Fibroblast of lung (primary cell): ENCODE measurements around the gene ENTPD6.

ENCODE experiments used
- EZH2 ChIP-seq: IDR thresholded peaks from 2 replicates; pipeline ENCODE4 v1.5.1; 2012; ENCODE audit warnings: low read length, control low read depth, mild to moderate bottlenecking; ENCODE audit errors: missing control alignments
- TF ChIP-seq, protein P1 (sequence below), 2 donors: IDR thresholded peaks in 1 of 2; conservative IDR thresholded peaks in 1 of 2; 1 replicate in 1 of 2; 2 replicates in 1 of 2; pipeline ENCODE4 v1.5.1; 2011 to 2012; ENCODE audit warnings: low read length in 2 of 2, control low read depth in 1 of 2, inconsistent platforms in 1 of 2, low read depth in 1 of 2, mild to moderate bottlenecking in 1 of 2

GRCh38 chr20:25160467-25160866 lies 35.0 kb upstream of the ENTPD6 start:
- TF ChIP-seq, protein P1, sequence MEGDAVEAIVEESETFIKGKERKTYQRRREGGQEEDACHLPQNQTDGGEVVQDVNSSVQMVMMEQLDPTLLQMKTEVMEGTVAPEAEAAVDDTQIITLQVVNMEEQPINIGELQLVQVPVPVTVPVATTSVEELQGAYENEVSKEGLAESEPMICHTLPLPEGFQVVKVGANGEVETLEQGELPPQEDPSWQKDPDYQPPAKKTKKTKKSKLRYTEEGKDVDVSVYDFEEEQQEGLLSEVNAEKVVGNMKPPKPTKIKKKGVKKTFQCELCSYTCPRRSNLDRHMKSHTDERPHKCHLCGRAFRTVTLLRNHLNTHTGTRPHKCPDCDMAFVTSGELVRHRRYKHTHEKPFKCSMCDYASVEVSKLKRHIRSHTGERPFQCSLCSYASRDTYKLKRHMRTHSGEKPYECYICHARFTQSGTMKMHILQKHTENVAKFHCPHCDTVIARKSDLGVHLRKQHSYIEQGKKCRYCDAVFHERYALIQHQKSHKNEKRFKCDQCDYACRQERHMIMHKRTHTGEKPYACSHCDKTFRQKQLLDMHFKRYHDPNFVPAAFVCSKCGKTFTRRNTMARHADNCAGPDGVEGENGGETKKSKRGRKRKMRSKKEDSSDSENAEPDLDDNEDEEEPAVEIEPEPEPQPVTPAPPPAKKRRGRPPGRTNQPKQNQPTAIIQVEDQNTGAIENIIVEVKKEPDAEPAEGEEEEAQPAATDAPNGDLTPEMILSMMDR (conservative IDR thresholded peaks at IDR 0.05 in 1 of 2, IDR thresholded peaks at IDR 0.05 in 1 of 2; ENCODE audit: low read depth in 1 of 2, low read length in 2 of 2): no peak
- no peak for TF ChIP-seq EZH2
